ENCODE results near the gene SULF2.

Gene SULF2

DNA sequence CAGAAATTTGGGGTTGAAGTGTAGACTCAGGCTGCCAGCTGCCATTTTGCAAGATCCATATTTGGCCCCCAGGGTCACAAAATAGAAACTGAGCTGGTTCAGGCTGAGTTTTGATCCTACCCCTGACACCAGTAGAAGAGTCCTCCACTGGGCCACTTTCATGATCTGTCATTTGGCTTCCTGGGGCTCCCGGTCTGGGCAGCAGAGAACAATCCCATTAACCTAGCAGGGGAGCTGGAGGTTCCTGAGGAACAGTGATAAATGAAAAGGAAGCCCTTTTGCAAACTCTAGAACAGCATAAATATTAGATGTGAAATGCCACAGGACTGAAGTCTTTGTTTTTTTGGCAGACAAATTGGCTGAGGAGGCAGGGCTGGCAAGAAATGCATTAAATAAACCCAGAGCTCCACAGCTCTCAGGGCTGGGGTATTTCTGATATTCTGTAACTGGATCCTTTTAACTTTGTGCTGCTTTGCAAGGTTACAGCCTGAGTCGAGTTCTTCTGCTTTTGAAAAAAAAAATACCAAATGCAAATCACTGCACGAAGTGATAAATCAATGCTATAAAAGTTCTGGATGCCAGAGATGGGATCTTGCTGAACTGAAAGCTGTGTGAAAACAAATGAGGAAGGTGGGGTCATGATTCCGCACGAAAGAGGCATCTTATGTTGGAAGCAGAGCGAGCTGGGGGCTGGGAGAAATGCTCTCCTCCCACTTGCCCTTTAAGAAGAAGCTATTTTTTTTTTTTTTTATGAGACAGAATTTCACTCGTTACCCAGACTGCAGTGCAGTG lies 64.4 kb downstream of the SULF2 start:
- no peaks in the 10 kb centered on the region for H3K4me1 ChIP-seq (ENCODE audit: control insufficient read depth, insufficient read depth, low read length)
- H3K36me3 ChIP-seq (ENCODE audit: control insufficient read depth, insufficient read depth, low read length), result no peaks in the 10 kb centered on the region
- H3K4me3 ChIP-seq (ENCODE audit: low read length), result no peak overlapping the region

DNA sequence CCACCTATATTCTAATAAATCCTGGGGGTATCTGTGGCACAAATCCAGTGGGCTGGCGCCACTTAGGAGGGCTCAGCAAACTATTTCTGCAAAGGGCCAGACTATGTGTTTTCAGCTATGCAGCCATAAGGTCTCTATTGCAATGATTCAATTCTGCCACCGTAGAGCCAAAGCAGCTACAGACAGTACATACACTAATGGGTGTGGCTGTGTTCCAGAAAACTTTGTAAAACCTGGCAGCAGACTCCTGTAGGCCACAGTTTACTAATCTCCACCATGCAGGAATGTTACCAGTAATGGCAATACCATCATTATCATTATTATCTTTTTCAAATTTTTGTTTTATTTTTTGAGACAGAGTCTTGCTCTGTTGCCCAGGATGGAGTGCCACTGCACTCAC lies 65.7 kb downstream of the SULF2 start:
- H3K4me3 ChIP-seq (ENCODE audit: low read length), result no peak overlapping the region
- no peak overlapping the region for H3K9ac ChIP-seq (ENCODE audit: low read length)
- H3K27me3 ChIP-seq (ENCODE audit: control insufficient read depth, insufficient read depth, low read length), result no peaks in the 10 kb centered on the region
- no peaks in the 10 kb centered on the region for H3K36me3 ChIP-seq (ENCODE audit: control insufficient read depth, insufficient read depth, low read length)
- H3K4me1 ChIP-seq (ENCODE audit: control insufficient read depth, insufficient read depth, low read length), result no peaks in the 10 kb centered on the region
- H3K9me3 ChIP-seq (ENCODE audit: control insufficient read depth, low read length), result no peaks in the 10 kb centered on the region

More for the DNA sequence above, 64.4 kb downstream of the SULF2 start:
- Histone ChIP-seq H3K9me3 (ENCODE audit: control insufficient read depth, low read length) (no peaks in the 10 kb centered on the region), H3K27me3 (ENCODE audit: control insufficient read depth, insufficient read depth, low read length) (no peaks in the 10 kb centered on the region), H3K9ac (ENCODE audit: low read length) (no peak overlapping the region)

DNA sequence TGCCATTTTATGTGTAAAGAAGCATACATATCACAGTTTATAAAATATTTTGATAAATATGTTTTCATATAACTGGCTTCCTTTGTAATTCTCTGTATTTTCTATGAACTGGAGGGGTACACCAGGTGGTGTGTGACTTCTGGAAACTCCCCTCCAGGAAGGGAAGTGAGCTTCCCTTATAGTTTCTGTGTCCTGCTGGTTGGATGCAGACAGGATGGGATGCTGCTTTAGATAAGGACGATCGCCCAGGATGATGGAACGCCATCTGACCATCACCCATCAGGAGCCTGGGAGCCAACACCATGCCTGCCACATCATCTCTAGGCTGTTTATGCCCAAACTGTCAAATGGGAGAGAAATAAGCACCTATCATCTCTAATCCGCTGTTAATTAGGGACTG lies 66.1 kb downstream of the SULF2 start:
- H3K36me3 ChIP-seq (ENCODE audit: control insufficient read depth, insufficient read depth, low read length), result no peaks in the 10 kb centered on the region
- no peak overlapping the region for H3K9ac ChIP-seq (ENCODE audit: low read length)
- H3K27me3 ChIP-seq (ENCODE audit: control insufficient read depth, insufficient read depth, low read length), result no peaks in the 10 kb centered on the region
- H3K4me1 ChIP-seq (ENCODE audit: control insufficient read depth, insufficient read depth, low read length), result no peaks in the 10 kb centered on the region
- no peak overlapping the region for H3K4me3 ChIP-seq (ENCODE audit: low read length)
- H3K9me3 ChIP-seq (ENCODE audit: control insufficient read depth, low read length), result no peaks in the 10 kb centered on the region

DNA sequence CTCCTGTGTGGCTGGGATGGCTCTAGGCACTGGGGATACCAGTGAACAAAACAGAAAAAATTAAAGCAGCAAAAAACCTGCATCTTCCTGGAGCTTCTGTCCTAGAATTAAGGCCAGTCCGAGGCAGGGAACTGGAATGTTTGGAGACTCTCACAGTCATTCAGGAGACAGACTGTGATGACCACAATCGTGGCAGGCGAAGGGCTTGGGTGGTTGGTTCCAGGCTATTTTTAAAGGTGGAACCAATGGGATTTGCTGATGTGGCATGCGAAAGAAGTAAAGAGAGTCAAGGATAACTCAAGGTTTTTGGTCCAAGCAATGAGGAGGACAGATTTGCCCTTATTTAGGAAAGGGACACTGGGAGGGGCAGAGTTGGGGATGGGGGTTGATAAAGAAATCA lies 66.9 kb downstream of the SULF2 start:
- H3K4me1 ChIP-seq (ENCODE audit: control insufficient read depth, insufficient read depth, low read length), result no peaks in the 10 kb centered on the region
- no peaks in the 10 kb centered on the region for H3K9me3 ChIP-seq (ENCODE audit: control insufficient read depth, low read length)
- no peak overlapping the region for H3K4me3 ChIP-seq (ENCODE audit: low read length)
- H3K9ac ChIP-seq (ENCODE audit: low read length), result no peak overlapping the region
- H3K36me3 ChIP-seq (ENCODE audit: control insufficient read depth, insufficient read depth, low read length), result no peaks in the 10 kb centered on the region
- H3K27me3 ChIP-seq (ENCODE audit: control insufficient read depth, insufficient read depth, low read length), result no peaks in the 10 kb centered on the region

GRCh38 chr20:47717421-47717820 lies 67.9 kb downstream of the SULF2 start:
- H3K4me3 ChIP-seq (ENCODE audit: low read length), result no peak overlapping the region
- no peak overlapping the region for H3K9ac ChIP-seq (ENCODE audit: low read length)
- H3K4me1 ChIP-seq (ENCODE audit: control insufficient read depth, insufficient read depth, low read length), result no peaks in the 10 kb centered on the region
- H3K9me3 ChIP-seq (ENCODE audit: control insufficient read depth, low read length), result no peaks in the 10 kb centered on the region
- no peaks in the 10 kb centered on the region for H3K27me3 ChIP-seq (ENCODE audit: control insufficient read depth, insufficient read depth, low read length)
- no peaks in the 10 kb centered on the region for H3K36me3 ChIP-seq (ENCODE audit: control insufficient read depth, insufficient read depth, low read length)

DNA sequence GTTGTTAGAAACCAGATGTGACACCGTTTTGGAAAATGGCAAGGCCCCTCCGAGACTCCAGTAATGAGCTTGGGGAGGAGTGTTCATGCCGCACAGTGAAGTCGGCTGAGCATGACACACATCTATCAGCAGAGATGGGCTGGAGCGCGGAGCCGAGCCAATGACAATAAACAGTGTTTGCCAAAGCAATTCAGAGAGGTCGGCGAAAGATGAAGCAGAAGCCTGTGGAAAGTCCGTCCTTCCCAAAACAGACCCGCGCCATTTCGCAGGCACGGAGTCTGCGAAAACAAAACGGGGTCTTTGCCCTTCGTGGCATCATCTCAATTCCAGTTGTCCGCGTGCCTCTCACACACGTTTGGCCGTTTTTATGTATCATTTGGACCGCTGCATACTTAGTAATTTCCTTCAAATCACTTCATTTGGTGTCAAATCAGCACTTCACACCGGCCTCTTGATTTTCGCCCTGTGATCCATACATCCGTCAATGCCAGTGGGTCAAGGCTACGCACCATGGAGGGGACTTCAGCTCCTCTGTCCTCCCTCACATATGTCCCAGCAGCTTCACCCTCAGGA lies 71.3 kb downstream of the SULF2 start:
- Histone ChIP-seq H3K27me3 (ENCODE audit: control insufficient read depth, insufficient read depth, low read length) (no peaks in the 10 kb centered on the region), H3K9ac (ENCODE audit: low read length) (no peak overlapping the region), H3K36me3 (ENCODE audit: control insufficient read depth, insufficient read depth, low read length) (no peaks in the 10 kb centered on the region), H3K9me3 (ENCODE audit: control insufficient read depth, low read length) (no peaks in the 10 kb centered on the region), H3K4me1 (ENCODE audit: control insufficient read depth, insufficient read depth, low read length) (peaks cover 13% of the 10 kb centered on the region), H3K4me3 (ENCODE audit: low read length) (no peak overlapping the region)

DNA sequence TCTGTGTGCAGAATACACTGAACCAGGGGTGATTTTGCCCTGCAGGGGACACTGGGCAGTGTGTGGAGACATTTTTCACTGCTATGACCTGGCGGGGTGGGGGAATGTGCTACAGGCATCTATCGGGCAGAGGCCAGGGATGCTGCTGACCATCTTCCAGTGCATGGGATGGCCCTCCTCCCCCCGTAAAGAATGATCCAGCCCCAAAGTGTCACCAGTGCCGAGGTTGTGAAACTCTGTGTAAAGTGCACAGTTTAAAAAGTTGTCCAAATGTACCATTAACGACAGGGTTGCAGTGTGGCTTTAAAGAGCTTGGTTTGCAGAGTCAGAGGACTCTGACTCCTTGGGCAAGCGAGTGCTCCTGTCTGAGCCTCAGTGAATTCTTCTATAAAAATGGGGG lies 72.1 kb downstream of the SULF2 start:
- Histone ChIP-seq H3K27me3 (ENCODE audit: control insufficient read depth, insufficient read depth, low read length) (no peaks in the 10 kb centered on the region), H3K4me3 (ENCODE audit: low read length) (no peak overlapping the region), H3K4me1 (ENCODE audit: control insufficient read depth, insufficient read depth, low read length) (peaks cover 13% of the 10 kb centered on the region), H3K36me3 (ENCODE audit: control insufficient read depth, insufficient read depth, low read length) (no peaks in the 10 kb centered on the region), H3K9me3 (ENCODE audit: control insufficient read depth, low read length) (no peaks in the 10 kb centered on the region), H3K9ac (ENCODE audit: low read length) (no peak overlapping the region)

GRCh38 chr20:47711046-47711752 lies 74.1 kb downstream of the SULF2 start:
- Histone ChIP-seq H3K27me3 (ENCODE audit: control insufficient read depth, insufficient read depth, low read length) (no peaks in the 10 kb centered on the region), H3K4me3 (ENCODE audit: low read length) (no peak overlapping the region), H3K4me1 (ENCODE audit: control insufficient read depth, insufficient read depth, low read length) (peaks cover 13% of the 10 kb centered on the region), H3K36me3 (ENCODE audit: control insufficient read depth, insufficient read depth, low read length) (no peaks in the 10 kb centered on the region), H3K9me3 (ENCODE audit: control insufficient read depth, low read length) (no peaks in the 10 kb centered on the region), H3K9ac (ENCODE audit: low read length) (no peak overlapping the region)

DNA sequence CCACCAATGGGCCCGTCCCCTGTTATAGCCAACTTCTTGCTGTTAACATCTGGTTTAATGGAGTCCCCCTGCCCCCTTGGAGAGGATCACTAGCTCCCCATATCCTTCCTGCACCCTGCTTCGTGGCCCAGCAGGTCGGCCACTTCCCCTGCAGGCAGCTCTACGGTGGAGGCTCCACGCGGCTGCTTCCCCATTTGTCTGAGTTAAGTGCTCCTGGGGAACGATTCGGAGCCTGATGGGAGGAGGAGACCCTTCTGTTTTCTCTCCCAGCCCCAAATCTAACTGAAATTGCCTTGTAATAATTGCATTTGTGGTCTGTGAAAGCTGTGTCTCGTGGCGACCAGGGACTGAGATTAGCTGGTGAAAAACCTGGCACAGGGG lies 74.6 kb downstream of the SULF2 start:
- peaks cover 13% of the 10 kb centered on the region for H3K4me1 ChIP-seq (ENCODE audit: control insufficient read depth, insufficient read depth, low read length)
- H3K27me3 ChIP-seq (ENCODE audit: control insufficient read depth, insufficient read depth, low read length), result no peaks in the 10 kb centered on the region
- H3K9ac ChIP-seq (ENCODE audit: low read length), result no peak overlapping the region
- H3K4me3 ChIP-seq (ENCODE audit: low read length), result no peak overlapping the region
- H3K9me3 ChIP-seq (ENCODE audit: control insufficient read depth, low read length), result no peaks in the 10 kb centered on the region
- H3K36me3 ChIP-seq (ENCODE audit: control insufficient read depth, insufficient read depth, low read length), result no peaks in the 10 kb centered on the region

DNA sequence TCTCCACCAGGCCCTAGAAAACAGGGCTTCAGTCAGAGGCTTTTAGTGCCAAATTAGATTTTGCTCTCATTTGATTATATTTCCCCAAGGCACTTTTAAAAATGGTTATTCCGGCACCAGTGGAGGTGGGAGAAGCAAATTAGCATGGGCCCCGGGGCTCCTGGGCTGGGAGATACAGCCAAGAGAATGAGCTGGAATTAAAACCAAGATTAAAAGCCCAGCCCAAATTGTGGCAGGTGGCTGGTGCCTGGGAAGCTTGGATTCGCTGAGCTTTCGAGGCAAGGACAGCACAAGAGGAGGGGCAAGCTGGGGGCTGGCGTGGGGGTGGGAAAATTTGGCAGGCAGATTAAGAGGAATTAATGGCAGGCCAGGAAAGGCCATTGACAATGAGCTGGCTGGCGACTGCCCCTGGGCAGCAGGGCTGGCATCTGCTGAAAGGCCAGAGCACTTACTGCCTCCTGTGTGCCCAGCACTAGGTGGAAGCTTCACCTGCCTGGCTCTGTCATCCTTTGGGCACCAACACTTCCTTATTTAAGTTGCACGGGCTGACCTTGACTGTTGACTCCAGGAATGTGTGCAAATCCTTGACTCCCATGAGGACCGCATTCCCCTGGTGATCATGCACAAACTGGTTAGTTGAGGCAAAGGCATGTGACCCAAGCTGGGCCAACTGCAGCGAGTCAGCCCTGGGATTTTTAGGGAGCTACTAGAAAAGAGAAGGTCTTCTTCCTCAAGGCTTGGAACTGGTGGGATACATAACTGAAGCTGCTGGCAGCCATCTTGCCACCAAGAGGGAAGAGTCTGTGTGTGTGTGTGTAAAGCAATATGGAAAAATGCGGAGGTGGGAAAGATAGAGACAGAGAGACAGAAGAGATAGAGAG lies 76.1 kb downstream of the SULF2 start:
- Histone ChIP-seq H3K4me1 (ENCODE audit: control insufficient read depth, insufficient read depth, low read length) (peaks cover 13% of the 10 kb centered on the region), H3K36me3 (ENCODE audit: control insufficient read depth, insufficient read depth, low read length) (no peaks in the 10 kb centered on the region)

DNA sequence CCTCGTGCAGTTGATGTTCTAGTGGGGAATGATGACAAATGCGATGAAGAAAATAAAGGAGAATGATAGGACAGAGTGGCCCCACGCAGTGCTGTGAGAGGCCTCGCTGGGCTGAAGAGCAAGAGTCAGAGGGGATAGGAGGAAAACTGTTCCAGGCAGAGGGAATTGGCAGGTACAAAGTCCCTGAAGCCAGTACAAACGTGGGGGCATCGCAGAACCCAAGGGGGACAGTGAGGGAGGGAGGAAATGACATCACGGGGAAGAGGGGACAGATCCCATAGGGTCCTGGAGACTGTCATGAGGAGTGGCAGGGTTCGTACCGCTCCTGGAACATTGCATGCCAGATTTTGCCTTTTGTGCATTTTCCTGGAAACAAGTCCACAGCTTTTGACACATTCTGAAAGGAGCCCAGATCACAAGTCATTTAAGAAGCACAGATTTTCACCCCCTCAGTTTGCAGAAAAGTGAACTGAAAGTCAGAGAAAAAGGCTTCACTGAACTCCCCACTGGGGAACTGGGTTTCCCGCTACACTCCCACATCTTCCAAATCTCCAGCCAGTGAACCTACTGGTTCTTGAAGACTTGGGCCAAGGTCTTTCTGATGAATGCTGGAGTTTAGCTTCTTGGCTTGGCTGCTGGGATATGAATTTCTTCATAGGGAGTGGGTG lies 77.0 kb downstream of the SULF2 start:
- Histone ChIP-seq H3K4me1 (ENCODE audit: control insufficient read depth, insufficient read depth, low read length) (peaks cover 13% of the 10 kb centered on the region), H3K36me3 (ENCODE audit: control insufficient read depth, insufficient read depth, low read length) (no peaks in the 10 kb centered on the region), H3K9ac (ENCODE audit: low read length) (no peak overlapping the region), H3K4me3 (ENCODE audit: low read length) (no peak overlapping the region), H3K9me3 (ENCODE audit: control insufficient read depth, low read length) (no peaks in the 10 kb centered on the region), H3K27me3 (ENCODE audit: control insufficient read depth, insufficient read depth, low read length) (no peaks in the 10 kb centered on the region)

More for the DNA sequence above, 76.1 kb downstream of the SULF2 start:
- Histone ChIP-seq H3K27me3 (ENCODE audit: control insufficient read depth, insufficient read depth, low read length) (no peaks in the 10 kb centered on the region), H3K9ac (ENCODE audit: low read length) (no peak overlapping the region), H3K9me3 (ENCODE audit: control insufficient read depth, low read length) (no peaks in the 10 kb centered on the region), H3K4me3 (ENCODE audit: low read length) (no peak overlapping the region)
